ENCODE data around the gene NTN5.

- TF ChIP-seq GATA2 (IDR thresholded peaks at IDR 0.05; ENCODE audit: low read depth, low read length), result no peak
- no peak for TF ChIP-seq GATA3 (IDR thresholded peaks at IDR 0.05; ENCODE audit: low read depth, low read length)
Measured at GRCh38 chr19:48720613-48721296, 47.9 kb upstream of the NTN5 start.
